GM21786 (cell line): ENCODE results near the gene CTDSP1.

Experiments
- ATAC-seq: cut with Tn5 transposase; IDR thresholded peaks from one replicate; pipeline ENCODE4 v1.9.1; 2021; ENCODE audit not compliant: unreplicated experiment

The CTDSP1 gene, protein sequence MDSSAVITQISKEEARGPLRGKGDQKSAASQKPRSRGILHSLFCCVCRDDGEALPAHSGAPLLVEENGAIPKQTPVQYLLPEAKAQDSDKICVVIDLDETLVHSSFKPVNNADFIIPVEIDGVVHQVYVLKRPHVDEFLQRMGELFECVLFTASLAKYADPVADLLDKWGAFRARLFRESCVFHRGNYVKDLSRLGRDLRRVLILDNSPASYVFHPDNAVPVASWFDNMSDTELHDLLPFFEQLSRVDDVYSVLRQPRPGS

DNA sequence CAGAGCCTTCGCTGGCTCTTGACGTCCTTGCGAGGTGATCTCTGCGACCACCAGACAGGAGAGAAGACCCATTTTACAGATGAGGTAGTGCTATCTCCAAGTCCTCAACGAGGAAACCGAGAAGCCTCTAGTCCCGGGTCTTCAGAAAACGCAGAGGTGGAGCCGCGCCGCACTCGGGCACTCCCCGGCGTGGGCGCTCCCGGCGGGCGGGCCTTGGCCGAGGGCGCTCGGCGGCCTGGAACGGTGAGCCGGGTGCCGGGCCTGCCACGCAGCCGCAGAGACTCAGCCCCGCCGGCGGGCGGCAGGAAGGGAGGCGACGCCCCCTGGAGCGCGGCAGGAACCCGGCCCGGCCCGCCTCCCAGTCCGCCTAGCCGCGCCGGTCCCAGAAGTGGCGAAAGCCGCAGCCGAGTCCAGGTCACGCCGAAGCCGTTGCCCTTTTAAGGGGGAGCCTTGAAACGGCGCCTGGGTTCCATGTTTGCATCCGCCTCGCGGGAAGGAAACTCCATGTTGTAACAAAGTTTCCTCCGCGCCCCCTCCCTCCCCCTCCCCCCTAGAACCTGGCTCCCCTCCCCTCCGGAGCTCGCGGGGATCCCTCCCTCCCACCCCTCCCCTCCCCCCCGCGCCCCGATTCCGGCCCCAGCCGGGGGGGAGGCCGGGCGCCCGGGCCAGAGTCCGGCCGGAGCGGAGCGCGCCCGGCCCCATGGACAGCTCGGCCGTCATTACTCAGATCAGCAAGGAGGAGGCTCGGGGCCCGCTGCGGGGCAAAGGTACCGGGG is at the start of gene CTDSP1:
Gene CTDSP1 (plus strand): TSS at position 478 of the 776 bp plus-strand sequence. CDS start 223 bp downstream, at position 701.
- ATAC-seq: peak; percentile 27

- no peak for ATAC-seq
Observed at GRCh38 chr2:218354045-218354444, 45.6 kb upstream of the CTDSP1 start.

DNA sequence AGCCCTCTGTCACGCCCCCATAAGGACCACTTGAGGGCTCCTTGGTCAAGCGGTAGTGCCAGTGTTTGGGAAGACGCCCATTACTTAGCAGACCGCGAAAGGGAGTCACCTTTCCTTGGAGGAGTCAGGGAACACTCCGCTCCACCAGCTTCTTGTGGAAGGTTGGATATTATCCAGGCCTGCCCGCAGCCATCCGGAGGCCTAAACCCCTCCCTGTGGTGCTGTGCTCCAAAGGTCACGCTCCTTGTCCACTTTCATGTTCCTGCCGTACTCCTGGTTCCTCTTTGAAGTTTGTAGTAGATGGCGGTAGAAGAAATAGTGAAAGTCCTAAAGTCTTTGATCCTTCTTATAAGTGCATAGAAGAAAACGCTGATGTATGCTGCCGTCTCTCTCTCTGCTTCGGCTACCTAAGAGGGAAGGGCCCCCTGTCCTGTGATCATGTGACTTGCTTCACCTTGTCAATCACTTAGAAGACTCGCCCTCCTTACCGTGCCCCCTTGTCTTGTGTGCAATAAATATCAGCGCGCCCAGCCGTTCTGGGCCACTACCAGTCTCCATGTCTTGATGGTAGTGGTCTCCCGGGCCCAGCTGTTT is 44.7 kb upstream of the CTDSP1 start:
- ATAC-seq: no peak

- ATAC-seq: no peak
Observed at GRCh38 chr2:218357236-218358177, 42.2 kb upstream of the CTDSP1 start.

DNA sequence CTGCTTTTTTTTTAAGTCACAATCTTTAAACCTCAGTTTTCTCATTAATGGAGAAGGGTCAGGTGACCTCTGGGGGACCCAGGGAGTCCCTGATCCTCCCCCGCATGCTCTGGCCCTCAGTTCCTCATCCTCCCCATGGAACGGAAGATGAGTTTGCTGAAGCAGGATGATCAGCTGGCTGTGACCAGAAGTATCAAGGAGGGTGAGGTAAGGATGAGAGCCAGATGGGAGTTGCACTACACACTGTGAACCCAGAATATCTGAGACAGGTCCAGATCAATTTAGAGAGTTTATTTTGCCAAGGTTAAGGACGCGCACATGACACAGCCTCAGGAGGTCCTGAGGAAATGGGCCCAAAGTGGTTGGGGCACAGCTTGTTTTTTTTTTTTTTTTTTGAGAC is 39.2 kb upstream of the CTDSP1 start:
- no peak for ATAC-seq

DNA sequence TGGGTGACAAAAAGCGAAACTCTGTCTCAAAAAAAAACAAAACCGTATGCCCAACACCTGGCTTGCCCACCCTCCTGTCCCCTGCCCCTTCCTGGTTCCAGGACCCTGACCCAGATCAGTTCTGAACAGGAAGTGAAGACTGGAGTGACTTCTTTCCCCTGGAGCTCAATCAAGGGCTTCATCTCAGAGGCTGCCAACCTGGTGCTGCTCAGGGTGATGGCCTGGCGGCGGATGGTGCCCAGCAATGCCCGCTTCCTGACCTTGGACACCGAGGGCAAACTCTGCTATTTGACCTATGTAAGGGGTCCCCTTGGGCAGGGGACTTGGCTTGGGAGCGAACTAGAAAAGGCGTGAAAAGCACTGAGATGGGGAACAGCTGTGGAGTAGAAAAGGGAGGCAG is 37.1 kb upstream of the CTDSP1 start:
- ATAC-seq: no peak

DNA sequence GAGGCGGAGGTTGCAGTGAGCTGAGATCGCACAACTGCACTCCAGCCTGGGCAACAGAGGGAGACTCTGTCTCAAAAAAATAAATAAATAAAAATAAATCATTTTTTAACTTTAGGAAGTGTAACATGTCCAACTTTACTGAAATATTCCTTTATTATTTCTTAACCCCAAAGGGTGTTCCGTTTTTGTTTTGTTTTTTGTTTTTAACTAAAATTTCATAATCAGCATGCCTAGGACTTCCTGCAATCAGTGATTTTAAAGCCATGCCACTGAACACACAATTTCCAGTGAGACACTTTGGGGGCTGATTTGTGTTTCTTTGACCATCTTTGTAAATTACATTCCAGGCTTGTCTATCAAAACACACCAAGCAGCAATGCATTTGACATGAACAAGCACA is 35.9 kb upstream of the CTDSP1 start:
- ATAC-seq: no peak

DNA sequence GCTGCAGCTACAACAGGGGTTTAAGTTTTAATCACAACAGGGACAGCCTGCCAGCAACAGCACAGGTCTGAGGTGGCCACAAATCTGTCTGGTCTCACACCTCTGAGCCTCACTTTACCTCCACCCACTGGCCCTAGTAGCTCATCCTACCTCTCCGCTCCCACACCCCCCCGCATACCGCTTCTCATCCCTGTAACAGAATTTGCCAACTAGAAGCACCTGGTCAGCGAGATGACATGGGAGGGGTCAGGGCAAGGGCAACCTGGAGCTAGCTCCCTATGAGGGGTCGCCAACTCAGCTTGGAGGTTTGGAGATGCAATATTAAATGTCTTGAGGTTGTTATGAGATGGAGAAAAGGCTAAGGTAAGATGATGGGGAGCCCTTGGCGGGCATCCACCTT is 35.5 kb upstream of the CTDSP1 start:
- no peak for ATAC-seq

GRCh38 chr2:218366621-218367414 is 32.9 kb upstream of the CTDSP1 start:
- ATAC-seq: no peak

DNA sequence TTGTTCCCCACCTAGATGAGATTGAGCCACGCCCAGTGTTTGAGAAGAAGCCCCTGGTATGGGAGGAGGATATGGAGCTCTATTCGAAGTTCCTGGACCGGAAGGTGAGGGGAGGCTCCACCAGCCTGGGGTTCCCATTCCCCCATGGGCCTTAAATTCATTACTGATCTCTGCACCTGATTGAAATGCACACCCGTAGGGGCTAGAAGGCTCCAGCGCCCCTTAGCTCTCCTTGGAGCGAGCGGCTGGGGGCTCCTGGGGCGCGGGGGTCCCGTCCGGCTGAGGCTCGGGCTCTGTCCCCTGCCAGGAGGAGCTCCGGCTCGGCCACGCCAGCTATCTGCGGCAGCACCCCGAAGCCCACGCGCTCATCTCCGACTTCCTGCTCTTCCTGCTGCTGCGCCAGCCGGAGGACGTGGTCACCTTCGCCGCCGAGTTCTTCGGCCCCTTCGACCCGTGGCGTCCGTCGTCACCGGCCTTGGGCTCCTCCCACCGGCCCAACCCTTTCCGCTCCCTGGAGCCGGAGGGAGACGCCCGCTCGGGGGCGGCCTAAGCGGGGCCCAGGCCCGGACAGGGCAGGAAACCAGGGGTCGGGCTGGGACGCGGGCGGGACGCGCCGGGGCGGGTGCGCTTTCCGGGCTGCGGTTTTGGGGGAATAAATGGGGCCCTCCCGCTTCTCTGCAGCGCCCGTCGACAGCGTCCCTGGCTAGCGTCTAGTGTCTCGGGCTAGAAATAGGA is 32.1 kb upstream of the CTDSP1 start:
- peak; percentile 93 for ATAC-seq

- no peak for ATAC-seq
Observed at GRCh38 chr2:218368150-218368528, 31.5 kb upstream of the CTDSP1 start.

GRCh38 chr2:218368621-218369153 is 31.0 kb upstream of the CTDSP1 start:
- no peak for ATAC-seq

- ATAC-seq: no peak
Observed at GRCh38 chr2:218369330-218369729, 30.3 kb upstream of the CTDSP1 start.

DNA sequence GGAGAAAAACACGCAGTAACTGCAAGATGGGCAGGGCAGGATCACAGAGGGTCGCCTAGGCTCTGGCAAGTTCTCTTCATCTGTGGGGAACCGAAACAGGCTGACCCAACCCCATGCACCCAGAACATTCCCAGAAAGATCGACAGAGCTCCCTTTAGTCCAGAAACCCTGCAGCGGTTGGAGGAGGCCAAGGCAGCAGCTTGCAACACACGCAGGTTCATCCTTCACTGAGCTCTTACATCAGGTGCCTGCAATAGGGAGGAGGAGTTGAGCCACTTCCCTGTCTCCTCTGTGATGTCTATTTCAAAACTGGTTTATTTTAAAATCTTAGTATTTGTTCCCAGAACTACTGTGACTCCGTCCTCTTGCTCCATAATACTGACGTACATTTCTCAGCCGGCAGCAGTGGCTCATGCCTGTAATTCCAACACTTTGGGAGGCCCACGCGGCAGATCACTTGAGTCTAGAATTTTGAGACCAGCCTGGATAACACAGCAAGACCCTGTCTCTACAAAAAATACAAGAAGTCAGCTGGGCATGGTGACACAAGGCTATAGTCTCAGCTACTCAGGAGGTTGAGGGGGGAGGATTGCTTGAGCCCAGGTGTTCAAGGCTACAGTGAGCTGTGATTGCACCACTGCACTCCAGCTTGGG is 29.1 kb upstream of the CTDSP1 start:
- no peak for ATAC-seq

DNA sequence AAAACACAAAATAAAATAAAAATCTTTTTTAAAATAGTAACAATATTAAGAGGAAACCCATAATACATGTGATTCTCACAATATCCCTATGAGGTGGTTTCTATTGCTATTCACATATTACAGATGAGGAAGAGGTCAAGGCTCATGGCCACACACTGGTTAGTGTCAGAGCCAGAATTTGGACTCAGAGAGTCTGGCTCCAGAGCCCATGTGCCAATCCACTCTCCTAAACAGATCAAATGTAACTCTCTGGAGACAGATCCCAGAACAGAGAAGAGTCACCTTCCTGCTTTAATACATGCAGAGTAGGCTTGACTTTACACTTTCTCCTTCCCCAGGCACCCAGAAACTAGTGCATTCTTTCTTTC is 27.7 kb upstream of the CTDSP1 start:
- ATAC-seq: no peak

DNA sequence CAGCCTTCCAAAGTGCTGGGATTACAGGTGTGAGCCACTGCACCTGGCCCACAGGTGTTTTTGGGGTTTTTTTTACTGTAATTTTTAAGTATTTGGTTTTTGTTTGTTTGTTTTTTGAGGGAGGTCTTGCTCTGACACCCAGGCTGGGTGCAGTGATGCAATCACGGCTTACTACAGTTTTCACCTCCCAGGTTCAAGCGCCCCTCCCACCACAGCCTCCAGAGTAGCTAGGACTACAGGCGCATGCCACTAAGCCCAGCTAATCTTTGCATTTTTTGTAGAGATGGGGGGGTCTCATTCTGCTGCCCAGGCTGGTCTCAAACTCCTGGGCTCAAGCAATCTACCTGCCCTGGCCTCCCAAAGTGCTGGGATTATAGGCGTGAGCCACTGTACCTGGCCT is 24.9 kb upstream of the CTDSP1 start:
- ATAC-seq: no peak

- ATAC-seq: no peak
Observed at GRCh38 chr2:218375212-218375611, 24.5 kb upstream of the CTDSP1 start.

DNA sequence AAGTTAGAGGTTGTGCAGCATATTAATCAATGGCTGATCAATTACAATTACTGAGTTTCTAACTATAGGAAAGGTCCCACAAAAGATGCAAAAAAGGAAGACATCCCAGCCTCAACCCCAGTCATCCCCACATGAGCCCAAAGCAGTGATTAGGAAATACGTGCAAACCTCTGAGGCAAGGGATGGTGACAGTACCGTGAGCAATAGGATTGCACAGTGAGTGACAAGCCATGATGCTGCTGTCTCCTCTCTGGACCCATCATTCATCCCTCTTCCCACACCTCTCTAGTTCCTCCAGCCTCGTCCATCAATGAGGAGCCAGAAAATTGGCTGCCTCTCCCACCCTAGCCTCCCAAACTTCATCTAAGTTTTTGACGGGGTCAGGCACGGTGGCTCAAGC is 21.6 kb upstream of the CTDSP1 start:
- no peak for ATAC-seq

DNA sequence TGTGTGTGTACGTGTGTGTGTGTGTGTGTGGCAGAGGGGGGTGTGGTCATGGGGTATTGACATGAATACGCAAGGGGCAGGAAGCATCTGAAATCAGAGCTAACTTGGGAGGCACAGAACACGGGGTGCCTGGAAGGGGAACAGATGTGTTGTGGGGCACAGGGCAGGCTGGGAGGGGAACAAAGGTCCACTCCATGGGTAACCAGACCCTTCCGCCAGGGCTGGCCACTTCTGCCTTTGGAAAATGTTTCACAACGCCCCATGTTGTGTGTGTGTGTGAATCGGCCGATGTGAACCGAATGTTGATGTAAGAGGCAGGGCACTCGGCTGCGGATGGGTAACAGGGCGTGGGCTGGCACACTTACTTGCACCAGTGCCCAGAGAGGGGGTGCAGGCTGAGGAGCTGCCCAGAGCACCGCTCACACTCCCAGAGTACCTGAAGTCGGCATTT is 17.7 kb upstream of the CTDSP1 start, which contains the start of gene SLC11A1:
Gene SLC11A1 (plus strand): TSS at position 358 of the 451 bp plus-strand sequence. CDS start 96 bp downstream, outside the sequence.
- ATAC-seq: no peak
